Suppressor macrophage (primary cell): Measurements from ENCODE around the gene EMD.
"Not testable (repeated sequence)": the region's sequence is repeated elsewhere in the genome, so short reads cannot be mapped to it uniquely, and the experiment has no call there.

Experiments
- DNase-seq, 4 experiments: peaks; one replicate each; pipeline ENCODE4 v3.0.0-alpha.2; 2020 to 2022

The EMD gene

GRCh38 chrX:154371017-154371788, 7.9 kb upstream of the EMD start:
- DNase-seq, result peak; percentile 92 to 97 (median 96)

DNA sequence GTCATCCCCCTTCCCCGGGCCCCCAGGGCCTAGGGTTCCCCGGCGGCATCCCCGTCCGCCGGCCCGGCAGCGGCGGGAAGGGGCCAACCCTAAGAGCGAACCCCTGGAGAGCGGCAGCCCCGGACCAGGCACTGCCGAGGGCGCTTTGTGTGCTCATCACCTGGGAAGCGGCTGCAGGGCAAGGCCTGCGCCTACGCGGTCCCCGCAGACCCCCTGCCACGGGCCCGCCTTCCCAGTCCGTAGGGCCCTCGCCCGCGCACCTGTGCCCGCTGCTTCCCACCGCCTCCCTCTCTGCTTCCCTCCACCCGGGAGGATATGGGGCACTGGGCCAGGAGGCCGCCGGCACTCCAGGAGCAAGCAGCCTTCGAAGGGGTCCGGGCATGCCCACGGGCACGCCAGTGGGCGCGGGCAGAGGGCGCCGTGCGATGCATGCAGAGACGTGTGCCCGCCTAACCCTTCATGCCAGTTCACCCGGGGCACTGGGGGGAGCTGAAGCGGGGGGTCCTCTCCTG, 7.2 kb upstream of the EMD start:
- DNase-seq, result no peak

- peak in 3 of 4 experiments; percentile 25 to 51 (median 33) for DNase-seq
Observed at GRCh38 chrX:154372612-154373022, 6.5 kb upstream of the EMD start.

- DNase-seq, result peak; percentile 58 to 75 (median 69)
Observed at GRCh38 chrX:154373340-154374306, 5.5 kb upstream of the EMD start.

DNA sequence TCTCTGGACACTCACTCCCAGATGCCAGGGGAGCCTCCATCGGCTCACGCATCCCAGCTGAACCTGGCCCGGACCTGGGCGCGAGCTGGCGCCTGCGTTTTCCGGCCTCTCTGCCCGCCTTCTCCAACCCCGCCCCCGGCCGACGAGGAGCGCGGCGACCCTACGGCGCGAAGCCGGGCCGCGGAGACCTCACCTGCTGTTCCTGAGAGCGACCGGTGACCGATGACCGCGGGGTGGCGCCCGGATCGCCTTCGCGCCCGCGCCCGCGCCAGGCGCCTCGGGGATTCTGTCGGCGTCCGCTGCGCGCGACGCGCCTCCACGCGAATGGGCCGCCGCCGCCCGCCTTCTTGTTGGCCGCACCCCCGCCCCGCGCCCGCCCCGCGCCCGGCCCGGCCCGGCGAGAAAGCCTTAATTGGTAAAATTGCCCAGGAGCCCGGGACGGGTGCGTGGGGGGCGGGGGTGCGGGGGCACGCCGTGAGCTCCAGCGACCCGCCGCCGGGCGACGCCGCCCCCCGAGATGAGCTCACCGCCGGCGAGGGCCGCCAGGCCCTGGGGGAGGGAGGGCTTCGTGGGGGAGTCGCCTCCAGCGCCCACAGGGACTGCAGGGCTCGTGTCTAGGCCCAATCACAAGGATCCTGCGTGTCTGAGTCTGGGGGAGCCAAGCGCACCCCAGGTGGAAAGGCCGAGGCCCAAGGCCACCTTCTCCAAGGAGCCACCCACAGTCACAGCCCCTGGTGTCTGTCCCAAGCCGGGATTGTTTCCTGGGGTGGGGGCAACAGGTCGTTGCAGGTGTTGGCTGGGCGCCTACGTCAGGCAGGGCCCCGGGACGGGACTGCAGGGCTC, 4.6 kb upstream of the EMD start, which contains the start of gene FLNA:
Gene FLNA (minus strand): TSS at position 322 of the 843 bp plus-strand sequence. CDS start 3,389 bp downstream, outside the sequence.
- DNase-seq, result peak; percentile 36 to 76 (median 50)

- DNase-seq, result no peak
Observed at GRCh38 chrX:154375156-154375504, 4.0 kb upstream of the EMD start.

DNA sequence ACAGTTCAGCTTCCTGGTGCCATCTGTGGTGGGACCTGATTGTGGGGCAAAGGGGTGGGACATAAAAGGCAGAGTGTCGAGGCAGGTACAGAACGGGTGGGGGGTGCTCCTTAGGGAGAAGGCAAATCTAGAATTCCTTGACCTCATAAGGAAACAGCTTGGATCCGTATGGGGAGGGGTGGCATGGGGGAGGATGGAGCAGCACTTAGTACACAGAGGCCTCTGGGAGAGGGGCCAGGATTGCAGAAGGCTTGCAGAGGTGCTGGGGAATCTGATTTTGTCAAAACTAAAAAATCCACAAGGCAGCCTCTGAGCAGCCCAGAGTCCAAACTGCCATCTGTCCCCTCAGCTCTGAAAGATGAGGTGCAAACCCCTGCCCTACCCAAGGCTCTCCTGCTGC, 2.3 kb upstream of the EMD start:
- DNase-seq, result no peak

DNA sequence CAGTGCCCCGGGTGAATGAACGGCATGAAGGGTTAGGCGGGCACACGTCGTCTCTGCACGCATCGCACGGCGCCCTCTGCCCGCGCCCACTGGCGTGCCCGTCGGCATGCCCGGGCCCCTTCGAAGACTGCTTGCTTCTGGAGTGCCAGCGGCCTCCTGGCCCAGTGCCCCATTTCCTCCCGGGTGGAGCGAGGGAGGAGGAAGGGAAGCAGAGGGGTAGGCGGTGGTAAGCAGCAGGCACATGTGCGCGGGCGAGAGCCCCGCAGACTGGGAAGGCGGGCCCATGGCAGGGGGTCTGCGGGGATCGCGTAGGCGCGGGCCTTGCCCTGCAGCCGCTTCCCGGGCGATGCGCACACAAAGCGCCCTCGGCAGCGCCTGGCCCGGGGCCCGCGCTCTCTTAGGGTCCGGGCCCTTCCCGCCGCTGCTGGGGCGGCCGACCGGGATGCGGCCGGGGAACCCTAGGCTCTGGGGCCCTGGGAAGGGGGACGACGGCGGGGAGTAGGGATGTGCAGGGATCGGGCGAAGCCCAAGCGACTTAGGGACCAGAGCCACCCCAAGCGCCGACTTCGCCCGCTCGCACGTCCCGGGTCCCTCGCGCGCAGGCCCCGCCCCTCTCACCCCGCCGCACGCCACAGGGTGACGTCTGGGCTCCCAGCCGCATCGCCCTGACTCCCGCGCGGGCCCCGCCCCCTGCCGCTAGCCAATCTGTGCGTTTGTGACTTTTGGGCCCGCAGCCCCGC, 866 bp upstream of the EMD start:
- DNase-seq, result peak; percentile 34 to 73 (median 65)

DNA sequence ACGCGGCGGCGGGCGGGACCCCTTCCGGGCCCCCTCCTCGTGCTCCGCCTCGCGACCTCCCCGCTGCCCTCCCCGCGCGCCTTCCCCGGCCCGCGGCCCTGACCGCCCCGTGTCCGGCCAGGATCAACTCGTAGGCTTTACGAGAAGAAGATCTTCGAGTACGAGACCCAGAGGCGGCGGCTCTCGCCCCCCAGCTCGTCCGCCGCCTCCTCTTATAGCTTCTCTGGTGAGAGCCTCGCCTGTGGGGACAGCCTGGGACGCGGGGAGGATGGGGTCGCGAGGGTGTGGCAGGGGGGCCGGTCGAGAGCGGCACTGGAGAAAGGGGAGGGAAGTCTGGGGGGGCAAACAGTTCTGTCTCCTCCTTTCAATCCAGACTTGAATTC, 465 bp downstream of the EMD start:
- peak in 1 of 4 experiments; percentile 29 for DNase-seq

GRCh38 chrX:154380153-154380552, 1.1 kb downstream of the EMD start:
- no peak for DNase-seq

- DNase-seq, result no peak
Observed at GRCh38 chrX:154380787-154381186, 1.7 kb downstream of the EMD start.

GRCh38 chrX:154381271-154381670, 2.2 kb downstream of the EMD start:
- no peak for DNase-seq

GRCh38 chrX:154382483-154383069, 3.5 kb downstream of the EMD start:
- DNase-seq, result no peak

- no peak for DNase-seq
Observed at GRCh38 chrX:154383359-154384283, 4.5 kb downstream of the EMD start.

DNA sequence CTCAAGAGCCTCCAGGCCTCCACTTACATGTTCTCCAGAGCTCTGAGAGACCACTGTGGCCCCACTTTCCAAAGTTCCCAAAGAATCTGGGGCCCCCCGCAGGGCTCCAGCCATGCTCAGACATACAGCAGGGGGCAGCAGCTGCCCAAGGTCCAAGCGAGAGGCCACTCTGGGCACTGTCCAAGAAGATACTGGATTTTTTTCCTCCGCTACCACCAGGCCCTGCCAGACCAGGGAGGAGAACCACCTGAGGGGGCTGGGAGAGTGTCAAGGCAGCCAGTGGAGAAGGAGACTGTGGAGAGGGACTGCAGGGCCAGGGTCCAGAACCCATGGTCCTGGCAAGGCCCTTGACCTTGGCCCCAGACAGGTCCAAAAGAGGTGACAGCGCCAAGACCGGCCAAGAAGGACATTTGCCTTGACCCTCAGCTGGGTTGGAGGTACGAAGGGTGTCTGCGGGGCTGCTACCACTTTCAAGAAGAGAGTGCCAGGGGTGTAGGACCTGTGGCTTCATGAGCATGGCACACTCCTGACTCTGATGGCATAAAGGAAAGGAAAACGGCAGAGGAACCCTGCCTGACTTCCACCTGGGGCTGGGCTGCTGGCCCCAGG, 5.3 kb downstream of the EMD start:
- DNase-seq, result peak in 2 of 4 experiments; percentile 26 to 33

DNA sequence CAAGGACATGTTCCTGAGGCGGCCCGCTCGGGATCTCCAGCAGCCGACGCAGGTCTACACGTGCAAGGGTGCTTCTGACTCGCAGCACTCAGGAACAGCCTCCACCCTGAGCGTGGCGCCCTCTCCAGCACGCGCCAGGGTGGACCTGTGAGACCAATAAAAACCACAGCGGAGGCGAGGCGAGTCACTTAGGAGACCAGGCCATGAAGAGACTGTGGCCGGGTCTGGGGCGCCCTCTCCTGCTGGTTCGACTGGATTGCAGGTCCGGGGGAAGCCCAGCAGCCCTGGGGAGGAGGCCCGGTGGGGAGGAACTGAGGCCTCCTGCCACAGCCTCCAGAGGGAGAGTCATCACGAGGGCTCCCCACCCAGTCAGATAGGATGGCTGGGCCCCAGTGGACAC, 9.0 kb downstream of the EMD start:
- DNase-seq, result not testable (repeated sequence)

- not testable (repeated sequence) for DNase-seq
Observed at GRCh38 chrX:154388649-154389048, 9.6 kb downstream of the EMD start.

- not testable (repeated sequence) for DNase-seq
Observed at GRCh38 chrX:154389812-154390747, 11.0 kb downstream of the EMD start.
